Measurements from ENCODE around the gene VPS52.
A peak's percentile ranks its signal among the peaks of the same experiment; 100 is the strongest.

VPS52 gene

GRCh38 chr6:33207552-33208090 lies 64.1 kb downstream of the VPS52 start:
- DNase-seq = peak in 1 of 2 donors; percentile 18

- DNase-seq = no peak
Measured at GRCh38 chr6:33206864-33207551, 64.7 kb downstream of the VPS52 start.

- DNase-seq = no peak
Measured at GRCh38 chr6:33206027-33206863, 65.4 kb downstream of the VPS52 start.

- peak in 1 of 2 donors; percentile 10 for DNase-seq
Measured at GRCh38 chr6:33205191-33206026, 66.3 kb downstream of the VPS52 start.

GRCh38 chr6:33204415-33205190 lies 67.1 kb downstream of the VPS52 start, which contains the start of gene HSD17B8:
Gene HSD17B8 (plus strand): TSS chr6:33204655. CDS start chr6:33204669, 14 bp downstream.
- DNase-seq = peak; percentile 93

- no peak for DNase-seq
Measured at GRCh38 chr6:33204165-33204414, 67.6 kb downstream of the VPS52 start.

GRCh38 chr6:33203443-33204164 lies 68.1 kb downstream of the VPS52 start:
- no peak for DNase-seq

GRCh38 chr6:33202799-33203198 lies 68.9 kb downstream of the VPS52 start:
- DNase-seq = no peak

GRCh38 chr6:33201935-33202334 lies 69.7 kb downstream of the VPS52 start:
- no peak for DNase-seq

GRCh38 chr6:33201147-33201545 lies 70.5 kb downstream of the VPS52 start:
- no peak for DNase-seq

All from CD4-positive, alpha-beta T cell treated with Interleukin-1 beta for 1 hour (primary cell).